Measurements from ENCODE around the gene TRIM2.
A peak's percentile ranks its signal among the peaks of the same experiment; 100 is the strongest.
"Not testable (repeated sequence)": the region's sequence is repeated elsewhere in the genome, so short reads cannot be mapped to it uniquely, and the experiment has no call there.

The TRIM2 gene

GRCh38 chr4:153191795-153192363, 12.4 kb upstream of the TRIM2 start:
- no peak for DNase-seq

GRCh38 chr4:153197301-153197700, 6.9 kb upstream of the TRIM2 start:
- DNase-seq, result no peak

- no peak for DNase-seq
Observed at GRCh38 chr4:153198719-153199118, 5.5 kb upstream of the TRIM2 start.

GRCh38 chr4:153203746-153204145, 497 bp upstream of the TRIM2 start:
- not testable (repeated sequence) for DNase-seq

GRCh38 chr4:153204728-153205648, 745 bp downstream of the TRIM2 start:
- DNase-seq, result peak; percentile 66

GRCh38 chr4:153205757-153206156, 1.5 kb downstream of the TRIM2 start:
- DNase-seq, result peak; percentile 11

GRCh38 chr4:153206534-153206933, 2.3 kb downstream of the TRIM2 start:
- no peak for DNase-seq

- DNase-seq, result no peak
Observed at GRCh38 chr4:153207027-153207426, 2.8 kb downstream of the TRIM2 start.

GRCh38 chr4:153207567-153207966, 3.3 kb downstream of the TRIM2 start:
- DNase-seq, result no peak

- no peak for DNase-seq
Observed at GRCh38 chr4:153209410-153209809, 5.2 kb downstream of the TRIM2 start.

- no peak for DNase-seq
Observed at GRCh38 chr4:153210727-153211126, 6.5 kb downstream of the TRIM2 start.

GRCh38 chr4:153211986-153212728, 7.9 kb downstream of the TRIM2 start:
- no peak for DNase-seq

GRCh38 chr4:153212736-153213135, 8.5 kb downstream of the TRIM2 start:
- no peak for DNase-seq

- no peak for DNase-seq
Observed at GRCh38 chr4:153215921-153216320, 11.7 kb downstream of the TRIM2 start.

GRCh38 chr4:153216546-153216945, 12.3 kb downstream of the TRIM2 start:
- no peak for DNase-seq

GRCh38 chr4:153217440-153217839, 13.2 kb downstream of the TRIM2 start:
- no peak for DNase-seq

GRCh38 chr4:153218961-153219360, 14.7 kb downstream of the TRIM2 start:
- DNase-seq, result no peak

GRCh38 chr4:153220682-153221395, 16.6 kb downstream of the TRIM2 start:
- no peak for DNase-seq

GRCh38 chr4:153221783-153222706, 17.8 kb downstream of the TRIM2 start:
- DNase-seq, result peak; percentile 54

GRCh38 chr4:153222707-153223426, 18.6 kb downstream of the TRIM2 start:
- DNase-seq, result peak; percentile 42

GRCh38 chr4:153223427-153223801, 19.2 kb downstream of the TRIM2 start:
- no peak for DNase-seq

All from CD4-positive, alpha-beta T cell treated with Interleukin-6 for 4 hours (primary cell).